ENCODE data around the gene DHX8. TPM values are rescaled to one million over a fixed set of nuclear protein-coding genes. Genes with fewer than 3 reads are reported as not detected.

DHX8 gene
- total RNA-seq, 3 donors from 2014 or later: 32.5 to 44.1 (median 42.0) TPM

DNA sequence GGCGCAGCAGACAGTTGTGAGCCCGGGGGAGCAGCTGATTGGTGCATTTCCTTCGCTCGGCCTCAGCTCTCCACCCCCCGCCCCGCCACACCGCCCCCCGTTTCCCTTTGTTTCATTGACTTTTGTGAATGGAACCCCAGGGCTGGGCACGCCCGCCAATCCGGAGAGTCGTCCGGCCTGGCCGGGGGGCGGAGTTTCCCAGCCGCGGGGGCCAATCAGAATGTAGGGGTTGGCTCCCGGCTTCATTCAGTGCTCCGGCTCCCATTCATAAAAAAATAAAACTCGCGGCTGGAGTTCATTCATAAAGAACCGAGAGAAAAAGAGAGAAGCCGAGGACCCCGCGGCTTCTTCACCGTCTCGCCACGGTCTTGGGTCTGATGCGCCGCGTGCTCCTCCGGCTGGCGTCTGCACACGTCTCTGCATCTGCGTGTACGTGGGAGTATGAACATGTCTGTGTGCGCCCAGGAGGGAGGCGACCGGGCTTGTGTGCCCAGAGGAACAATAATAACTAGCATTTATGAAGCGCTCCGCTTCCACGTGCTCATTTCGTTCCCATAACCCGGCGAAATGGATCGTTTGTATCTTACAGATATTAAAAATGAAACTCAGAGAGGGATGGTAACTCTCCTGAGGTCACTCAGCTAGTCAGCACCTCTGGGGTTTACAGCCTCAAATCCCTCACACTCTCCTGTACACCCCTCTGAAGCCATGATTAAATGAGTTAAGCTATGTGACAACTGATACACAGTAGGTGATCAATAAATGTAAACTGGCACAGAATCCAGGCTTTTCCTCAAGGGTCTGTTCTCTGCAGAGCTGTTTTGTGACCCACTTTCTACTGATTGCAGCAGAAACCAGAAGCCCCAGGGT lies 62.8 kb downstream of the DHX8 start, which contains the start of gene ETV4:
TSS of gene ETV4 (minus strand) at position 22 of the 870 bp plus-strand sequence. CDS start 723 bp downstream, outside the sequence.
- Histone ChIP-seq H3K4me3 (peak within 1 kb of the TSS; percentile 40 to 83 (median 60)), H3K27me3 (no peaks in the 10 kb centered on the region), H3K36me3 (no peaks in the 10 kb centered on the region), H3K27ac (peak within 1 kb of the TSS; percentile 82 to 84), H3K4me1 (peaks cover 0 to 9% of the 10 kb centered on the region in 2 donors), H3K9me3 (no peaks in the 10 kb centered on the region)
- TF ChIP-seq POLR2A (IDR thresholded peaks at IDR 0.05) (no peak), POLR2AphosphoS5 (IDR thresholded peaks at IDR 0.05) (no peak)
- TF ChIP-seq, protein P1, sequence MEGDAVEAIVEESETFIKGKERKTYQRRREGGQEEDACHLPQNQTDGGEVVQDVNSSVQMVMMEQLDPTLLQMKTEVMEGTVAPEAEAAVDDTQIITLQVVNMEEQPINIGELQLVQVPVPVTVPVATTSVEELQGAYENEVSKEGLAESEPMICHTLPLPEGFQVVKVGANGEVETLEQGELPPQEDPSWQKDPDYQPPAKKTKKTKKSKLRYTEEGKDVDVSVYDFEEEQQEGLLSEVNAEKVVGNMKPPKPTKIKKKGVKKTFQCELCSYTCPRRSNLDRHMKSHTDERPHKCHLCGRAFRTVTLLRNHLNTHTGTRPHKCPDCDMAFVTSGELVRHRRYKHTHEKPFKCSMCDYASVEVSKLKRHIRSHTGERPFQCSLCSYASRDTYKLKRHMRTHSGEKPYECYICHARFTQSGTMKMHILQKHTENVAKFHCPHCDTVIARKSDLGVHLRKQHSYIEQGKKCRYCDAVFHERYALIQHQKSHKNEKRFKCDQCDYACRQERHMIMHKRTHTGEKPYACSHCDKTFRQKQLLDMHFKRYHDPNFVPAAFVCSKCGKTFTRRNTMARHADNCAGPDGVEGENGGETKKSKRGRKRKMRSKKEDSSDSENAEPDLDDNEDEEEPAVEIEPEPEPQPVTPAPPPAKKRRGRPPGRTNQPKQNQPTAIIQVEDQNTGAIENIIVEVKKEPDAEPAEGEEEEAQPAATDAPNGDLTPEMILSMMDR (IDR thresholded peaks at IDR 0.05): no peak
- intact Hi-C loops (cut with DNase I; ENCODE audit: low total_unique reads): no loop called here
- peak; percentile 90 to 91 for DNase-seq (ENCODE audit: low spot score in 2 of 2)

DNA sequence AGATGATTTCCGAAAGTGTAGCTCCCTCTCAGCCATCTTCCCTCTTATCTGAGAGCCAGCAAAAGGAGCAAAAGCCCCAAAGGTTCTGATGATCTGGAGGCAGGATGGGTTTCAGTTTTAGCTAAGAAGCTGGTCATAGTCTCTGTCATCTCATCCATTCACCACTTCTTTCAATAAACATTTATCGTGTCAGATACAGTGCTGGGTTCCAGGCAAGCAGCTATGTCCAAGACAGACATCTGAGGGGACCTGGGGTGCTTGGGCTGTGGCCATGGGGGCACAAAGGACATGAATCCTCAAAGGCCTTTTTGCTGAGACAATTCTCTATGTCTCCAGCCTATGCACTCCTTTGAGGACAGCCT lies 63.4 kb downstream of the DHX8 start:
- no peak for DNase-seq (ENCODE audit: low spot score in 2 of 2)
- Histone ChIP-seq H3K4me1 (peaks cover 0 to 9% of the 10 kb centered on the region in 2 donors), H3K9me3 (no peaks in the 10 kb centered on the region), H3K27me3 (no peaks in the 10 kb centered on the region), H3K27ac (no peak overlapping the region), H3K36me3 (no peaks in the 10 kb centered on the region), H3K4me3 (no peak overlapping the region)
- TF ChIP-seq, protein P1 (IDR thresholded peaks at IDR 0.05): no peak
- TF ChIP-seq POLR2AphosphoS5 (IDR thresholded peaks at IDR 0.05) (no peak), POLR2A (IDR thresholded peaks at IDR 0.05) (no peak)
- intact Hi-C loops (cut with DNase I; ENCODE audit: low total_unique reads): no loop called here

DNA sequence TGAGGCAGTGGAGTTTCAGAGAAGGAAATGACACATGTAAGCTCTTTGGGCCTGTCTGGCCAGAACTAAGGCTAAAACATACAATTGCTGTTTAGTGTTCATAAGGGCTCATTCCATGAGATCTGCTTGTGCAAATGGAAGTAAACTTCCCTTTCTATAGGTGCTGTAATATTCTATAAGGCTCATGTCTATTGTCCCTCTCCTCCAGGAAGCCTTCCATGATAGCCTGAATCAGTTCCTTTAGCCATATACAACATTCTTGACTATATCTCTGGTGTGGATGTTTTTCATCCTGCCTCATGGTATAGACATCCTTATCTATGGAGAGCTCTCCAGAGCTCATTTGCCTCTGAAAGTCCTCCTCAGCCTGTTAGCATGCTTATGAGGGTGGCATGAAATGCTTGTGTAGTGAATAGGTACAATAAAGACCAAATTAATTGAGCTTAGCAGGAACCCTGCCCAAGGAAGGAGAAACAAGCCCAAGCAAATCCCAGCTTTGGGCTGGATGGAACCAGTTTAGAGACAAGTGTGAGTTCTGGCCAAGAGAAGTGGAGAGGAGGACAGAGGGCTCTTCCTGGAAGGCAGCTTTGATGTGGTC lies 64.0 kb downstream of the DHX8 start:
- H3K4me1 ChIP-seq: peaks cover 0 to 9% of the 10 kb centered on the region in 2 donors
- no peaks in the 10 kb centered on the region for H3K27me3 ChIP-seq
- no peaks in the 10 kb centered on the region for H3K9me3 ChIP-seq
- no peak overlapping the region for H3K4me3 ChIP-seq
- H3K27ac ChIP-seq: no peak overlapping the region
- TF ChIP-seq, protein P1 (IDR thresholded peaks at IDR 0.05): no peak
- no peaks in the 10 kb centered on the region for H3K36me3 ChIP-seq
- intact Hi-C loops (cut with DNase I; ENCODE audit: low total_unique reads): no loop called here
- no peak for DNase-seq (ENCODE audit: low spot score in 2 of 2)

DNA sequence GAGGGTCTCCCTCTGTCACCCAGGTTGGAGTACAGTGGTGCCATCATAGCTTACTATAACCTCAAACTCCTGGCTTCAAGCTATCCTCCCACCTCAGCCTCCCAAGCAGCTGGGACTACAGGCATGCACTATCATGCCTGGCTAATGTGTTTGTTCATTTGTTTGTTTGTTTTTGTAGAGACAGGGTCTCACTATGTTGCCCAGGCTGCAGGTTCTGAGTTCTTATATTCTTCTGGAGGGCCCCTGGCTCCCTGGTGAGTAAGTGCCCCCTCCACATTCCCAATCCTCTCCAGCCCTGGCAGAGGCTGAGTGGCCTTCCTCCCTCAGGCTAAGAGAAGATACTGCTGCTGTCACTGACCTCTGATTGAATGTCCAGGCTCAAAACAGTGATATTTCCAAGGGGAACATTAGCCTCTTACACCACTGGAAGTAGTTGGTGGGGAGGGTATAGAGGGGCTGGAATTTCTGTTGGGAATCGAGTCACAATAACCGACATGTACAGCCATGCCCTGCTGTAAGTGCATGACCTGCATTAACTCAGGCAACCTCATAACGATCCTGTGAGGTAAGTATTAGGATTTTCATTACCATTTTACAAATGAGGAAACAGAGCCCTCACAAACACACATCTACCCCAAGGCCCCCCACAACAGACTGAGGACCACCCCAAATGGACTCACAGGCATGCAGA lies 65.1 kb downstream of the DHX8 start:
- TF ChIP-seq, protein P1 (IDR thresholded peaks at IDR 0.05): no peak
- TF ChIP-seq POLR2A (IDR thresholded peaks at IDR 0.05) (no peak), POLR2AphosphoS5 (IDR thresholded peaks at IDR 0.05) (no peak)
- H3K9me3 ChIP-seq: no peaks in the 10 kb centered on the region
- no peaks in the 10 kb centered on the region for H3K27me3 ChIP-seq
- intact Hi-C loops (cut with DNase I; ENCODE audit: low total_unique reads): no loop called here
- no peak for DNase-seq (ENCODE audit: low spot score in 2 of 2)
- peaks cover 0 to 9% of the 10 kb centered on the region in 2 donors for H3K4me1 ChIP-seq
- H3K36me3 ChIP-seq: no peaks in the 10 kb centered on the region
- no peak overlapping the region for H3K27ac ChIP-seq
- H3K4me3 ChIP-seq: no peak overlapping the region
